ENCODE measurements around the gene RRAS2.

DNA sequence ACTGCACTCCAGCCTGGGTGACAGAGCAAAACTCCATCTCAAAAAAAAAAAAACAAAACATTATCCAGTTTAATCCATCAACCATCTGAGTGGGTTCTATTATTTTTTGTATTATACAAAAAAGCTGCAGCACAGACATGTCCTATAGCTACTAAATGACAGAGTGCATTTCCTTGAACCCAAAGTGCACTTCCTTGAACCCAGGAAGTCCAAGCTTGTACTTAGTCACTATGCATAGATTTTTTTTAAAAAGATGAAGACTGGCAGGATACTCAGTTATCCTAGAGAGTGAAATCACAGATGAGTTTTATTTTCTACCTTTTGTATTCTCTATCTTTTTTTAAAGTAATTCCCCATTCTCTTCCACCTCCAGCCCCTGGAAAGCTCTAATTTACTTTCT is 8.0 kb upstream of the RRAS2 start:
- TF ChIP-seq, protein P1, sequence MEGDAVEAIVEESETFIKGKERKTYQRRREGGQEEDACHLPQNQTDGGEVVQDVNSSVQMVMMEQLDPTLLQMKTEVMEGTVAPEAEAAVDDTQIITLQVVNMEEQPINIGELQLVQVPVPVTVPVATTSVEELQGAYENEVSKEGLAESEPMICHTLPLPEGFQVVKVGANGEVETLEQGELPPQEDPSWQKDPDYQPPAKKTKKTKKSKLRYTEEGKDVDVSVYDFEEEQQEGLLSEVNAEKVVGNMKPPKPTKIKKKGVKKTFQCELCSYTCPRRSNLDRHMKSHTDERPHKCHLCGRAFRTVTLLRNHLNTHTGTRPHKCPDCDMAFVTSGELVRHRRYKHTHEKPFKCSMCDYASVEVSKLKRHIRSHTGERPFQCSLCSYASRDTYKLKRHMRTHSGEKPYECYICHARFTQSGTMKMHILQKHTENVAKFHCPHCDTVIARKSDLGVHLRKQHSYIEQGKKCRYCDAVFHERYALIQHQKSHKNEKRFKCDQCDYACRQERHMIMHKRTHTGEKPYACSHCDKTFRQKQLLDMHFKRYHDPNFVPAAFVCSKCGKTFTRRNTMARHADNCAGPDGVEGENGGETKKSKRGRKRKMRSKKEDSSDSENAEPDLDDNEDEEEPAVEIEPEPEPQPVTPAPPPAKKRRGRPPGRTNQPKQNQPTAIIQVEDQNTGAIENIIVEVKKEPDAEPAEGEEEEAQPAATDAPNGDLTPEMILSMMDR (IDR thresholded peaks at IDR 0.05): no peak
- no peak for TF ChIP-seq POLR2A (IDR thresholded peaks at IDR 0.05)
